HEK293T (cell line): ENCODE results near the gene MAP3K5.

ENCODE experiments used
- CTBP1 ChIP-seq: fragments of 450-650 bp; IDR thresholded peaks from 2 replicates; pipeline ENCODE4 v1.6.1; 2016; ENCODE audit warnings: borderline replicate concordance
- ELF4 ChIP-seq: fragments of 450-650 bp; IDR thresholded peaks from 2 replicates; pipeline ENCODE4 v1.6.1; 2017; ENCODE audit warnings: antibody characterized with exemption
- FOXK2 ChIP-seq: fragments of 450-650 bp; IDR thresholded peaks from 2 replicates; pipeline ENCODE4 v1.6.1; 2016; ENCODE audit warnings: mild to moderate bottlenecking
- L3MBTL2 ChIP-seq: fragments of 450-650 bp; conservative IDR thresholded peaks from 2 replicates; pipeline ENCODE4 v1.6.1; 2016; ENCODE audit warnings: mild to moderate bottlenecking
- TARDBP ChIP-seq: fragments of 450-650 bp; IDR thresholded peaks from 2 replicates; pipeline ENCODE4 v1.6.1; 2016

- TF ChIP-seq TARDBP (no peak), CTBP1 (no peak), ELF4 (no peak), L3MBTL2 (no peak), FOXK2 (no peak)
Measured at GRCh38 chr6:136803608-136804007, 11.3 kb upstream of the MAP3K5 start.
